Lower leg skin (tissue), 4 donors: ENCODE results near the gene PTPRN2. TPM values are rescaled to one million over a fixed set of nuclear protein-coding genes. Genes with fewer than 3 reads are reported as not detected.

Experiments
- DNase-seq, 2 donors: peaks; one replicate each; pipeline ENCODE4 v3.0.0-alpha.2; 2019; ENCODE audit warnings: low spot score in 2 of 2
- H3K4me3 ChIP-seq: fragments of 200-600 bp; sonication (generic); 2 replicates; pipeline ENCODE4 v1.5.1; 2017; ENCODE audit warnings: mild to moderate bottlenecking, low read depth; ENCODE audit not compliant: poor library complexity, severe bottlenecking
- CTCF ChIP-seq, 3 donors: fragments of 450-650 bp; IDR thresholded peaks; one replicate each; pipeline ENCODE4 v1.5.1; 2016; ENCODE audit warnings: antibody characterized with exemption in 3 of 3, mild to moderate bottlenecking in 3 of 3, moderate library complexity in 2 of 3
- POLR2A ChIP-seq, 2 donors: fragments of 450-650 bp; IDR thresholded peaks; one replicate each; pipeline ENCODE4 v1.6.1; 2016 to 2017; ENCODE audit warnings: antibody characterized with exemption in 2 of 2, mild to moderate bottlenecking in 1 of 2, moderate library complexity in 1 of 2
- WGBS, 2 donors: methylation state at CpG; one replicate each; pipeline ENCODE4 v1.1.5; 2018; 5-methylcytosine and 5-hydroxymethylcytosine counted together
- intact Hi-C: fragments of 100-400 bp; cut with DNase I; formaldehyde crosslinking; loops from one replicate; pipeline ENCODE4 v1.15.0; 2023; ENCODE audit warnings: low total_unique reads
- total RNA-seq, 4 donors: library from RNA; depleted of rRNA; stranded (reverse); fragments of >200 nt; gene quantifications; one replicate each; pipeline ENCODE4 v1.1.0, GENCODE V29; 2016

PTPRN2 gene
- total RNA-seq, 4 donors from 2014 or later = 0.11 to 1.6 (median 0.92) TPM

DNA sequence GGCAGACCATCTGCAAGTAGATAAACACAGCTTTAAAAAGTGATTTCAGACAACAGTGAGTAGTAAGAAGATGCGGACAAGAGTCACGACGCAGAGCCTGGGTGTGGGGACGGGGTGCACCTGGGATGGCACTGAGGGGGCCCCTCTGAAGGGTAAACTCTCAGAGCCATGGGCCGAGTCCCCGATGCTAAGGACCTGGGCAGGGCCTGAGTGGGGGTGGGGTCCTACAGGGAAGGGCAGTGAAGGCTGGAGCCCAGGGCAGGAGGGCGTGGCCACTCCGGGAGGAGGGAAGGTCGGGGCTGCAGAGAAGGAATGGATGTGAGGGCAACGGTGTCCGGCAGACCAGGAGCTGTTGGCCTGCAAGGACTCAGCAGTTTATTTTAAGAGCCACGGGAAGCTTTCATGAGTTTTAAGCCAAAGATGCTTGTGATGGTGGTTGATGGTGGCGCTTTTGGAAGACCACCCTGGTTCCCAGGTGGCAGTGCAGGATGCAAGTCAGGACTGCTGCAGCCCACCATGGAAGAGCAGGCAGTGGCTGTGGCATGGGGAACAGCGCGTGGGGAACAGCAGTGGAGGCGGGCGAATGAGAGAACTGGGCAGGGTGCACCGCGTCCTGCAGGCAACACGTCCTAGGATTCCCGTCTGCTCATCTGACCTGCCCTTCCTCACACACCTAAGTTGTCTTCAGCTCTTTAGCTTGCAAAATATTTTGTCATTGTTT, 954.0 kb downstream of the PTPRN2 start:
- no peak for DNase-seq
- no peak overlapping the region for H3K4me3 ChIP-seq
- 77% methylated on average over 21 of the region's 21 CpGs for WGBS, 2 donors
- TF ChIP-seq CTCF (IDR thresholded peaks at IDR 0.05) (no peak), POLR2A (IDR thresholded peaks at IDR 0.05) (no peak)
- intact Hi-C loops = no loop called here

- DNase-seq = no peak
- intact Hi-C loops = no loop called here
- TF ChIP-seq POLR2A (IDR thresholded peaks at IDR 0.05) (no peak), CTCF (IDR thresholded peaks at IDR 0.05) (no peak)
- WGBS, 2 donors = 78 to 79% methylated on average over 16 of the region's 16 CpGs
- no peak overlapping the region for H3K4me3 ChIP-seq
Measured at GRCh38 chr7:157630301-157630853, 957.2 kb downstream of the PTPRN2 start.

GRCh38 chr7:157628456-157628855, 959.2 kb downstream of the PTPRN2 start:
- intact Hi-C loops = no loop called here
- WGBS, 2 donors = 90 to 93% methylated on average over 12 of the region's 12 CpGs
- no peak for DNase-seq
- no peak overlapping the region for H3K4me3 ChIP-seq
- TF ChIP-seq CTCF (IDR thresholded peaks at IDR 0.05) = no peak
- TF ChIP-seq POLR2A (IDR thresholded peaks at IDR 0.05) = no peak

- no peak for DNase-seq
- TF ChIP-seq POLR2A (IDR thresholded peaks at IDR 0.05) (no peak), CTCF (IDR thresholded peaks at IDR 0.05) (no peak)
- intact Hi-C loops = no loop called here
- 85 to 86% methylated on average over 8 of the region's 8 CpGs for WGBS, 2 donors
- no peak overlapping the region for H3K4me3 ChIP-seq
Measured at GRCh38 chr7:157627646-157628045, 960.0 kb downstream of the PTPRN2 start.

- TF ChIP-seq POLR2A (IDR thresholded peaks at IDR 0.05) (no peak), CTCF (IDR thresholded peaks at IDR 0.05) (no peak)
- H3K4me3 ChIP-seq = no peak overlapping the region
- intact Hi-C loops = no loop called here
- 81 to 90% methylated on average over 8 of the region's 8 CpGs for WGBS, 2 donors
- DNase-seq = no peak
Measured at GRCh38 chr7:157627033-157627432, 960.6 kb downstream of the PTPRN2 start.
